T-cell (primary cell): ENCODE measurements around the gene BUB1B. TPM values are rescaled to one million over a fixed set of nuclear protein-coding genes. Genes with fewer than 3 reads are reported as not detected.

ENCODE experiments used
- ATAC-seq, 4 experiments: fragments of 200-7000 bp in 3 of 4; fragments of 150-1000 bp in 1 of 4; cut with Tn5 transposase; replicated peaks in 1 of 4; 1 replicate in 3 of 4; 2 replicates in 1 of 4; pipeline ENCODE4 v1.10.0; 2021; ENCODE audit warnings: moderate library complexity in 3 of 4, mild to moderate bottlenecking in 2 of 4, moderate number of reproducible peaks in 1 of 4
- CTCF ChIA-PET, 2 donors: fragments of 300-600 bp; sonication (Branson Sonifier 250); formaldehyde crosslinking; loops; one replicate each; lab custom pipeline; 2022; ENCODE audit warnings: antibody characterized with exemption in 2 of 2; lab: Charles Lee
- POLR2A ChIA-PET, 2 donors: fragments of 300-600 bp; sonication (Branson Sonifier 250); formaldehyde crosslinking; loops; one replicate each; lab custom pipeline; 2022; ENCODE audit warnings: antibody characterized with exemption in 2 of 2; lab: Charles Lee
- DNase-seq, 35 experiments: peaks; one replicate each; pipeline versions ENCODE4 v3.0.0 to v3.0.0-alpha.2; 2013 to 2023
- H3K27ac ChIP-seq: one replicate; pipeline ENCODE4 v1.5.1; 2013; ENCODE audit warnings: low read length
- H3K27me3 ChIP-seq, 2 experiments: replicated peaks in 1 of 2; 1 replicate in 1 of 2; 2 replicates in 1 of 2; pipeline versions ENCODE4 v1.6.1 to v1.7.0; 2013; ENCODE audit warnings: low read length in 1 of 2, mixed read lengths in 1 of 2; ENCODE audit not compliant: control insufficient read depth in 2 of 2, insufficient read depth in 2 of 2; ENCODE audit errors: extremely low read depth in 1 of 2
- H3K36me3 ChIP-seq, 2 donors: 1 replicate in 1 of 2; 2 replicates in 1 of 2; pipeline versions ENCODE4 v1.6.1 to v1.7.0; 2013; ENCODE audit warnings: low read length in 1 of 2; ENCODE audit not compliant: control insufficient read depth in 2 of 2, insufficient read depth in 1 of 2; ENCODE audit errors: extremely low read depth in 1 of 2
- H3K4me1 ChIP-seq, 2 experiments: 1 replicate in 1 of 2; 2 replicates in 1 of 2; pipeline versions ENCODE4 v1.6.1 to v1.7.0; 2013; ENCODE audit warnings: low read length in 2 of 2, mixed read lengths in 1 of 2; ENCODE audit not compliant: insufficient read depth in 2 of 2, control insufficient read depth in 1 of 2; ENCODE audit errors: extremely low read depth in 1 of 2
- H3K4me3 ChIP-seq, 2 donors: 1 replicate in 1 of 2; 2 replicates in 1 of 2; pipeline versions ENCODE4 v1.5.1 to v1.7.0; 2013; ENCODE audit warnings: mild to moderate bottlenecking in 2 of 2, low read length in 1 of 2, moderate library complexity in 1 of 2; ENCODE audit not compliant: control insufficient read depth in 1 of 2; ENCODE audit errors: extremely low read depth in 1 of 2
- H3K9me3 ChIP-seq: 2 replicates; pipeline ENCODE4 v1.7.0; 2013
- H3K27ac Mint-ChIP-seq, 2 donors: one replicate each; pipeline ENCODE4 v1.8.0; 2020 to 2021; ENCODE audit warnings: mild to moderate bottlenecking in 2 of 2, mixed read lengths in 2 of 2
- H3K27me3 Mint-ChIP-seq, 2 donors: one replicate each; pipeline ENCODE4 v1.8.0; 2021 to 2022; ENCODE audit warnings: mixed read lengths in 2 of 2
- H3K36me3 Mint-ChIP-seq: one replicate; pipeline ENCODE4 v1.8.0; 2021; ENCODE audit warnings: mixed read lengths
- H3K4me1 Mint-ChIP-seq, 3 donors: one replicate each; pipeline ENCODE4 v1.8.0; 2020 to 2022; ENCODE audit warnings: mixed read lengths in 3 of 3, mild to moderate bottlenecking in 1 of 3
- H3K4me3 Mint-ChIP-seq, 3 donors: one replicate each; pipeline ENCODE4 v1.8.0; 2020 to 2022; ENCODE audit warnings: mild to moderate bottlenecking in 3 of 3, mixed read lengths in 3 of 3, moderate library complexity in 3 of 3
- H3K9me3 Mint-ChIP-seq, 3 donors: one replicate each; pipeline ENCODE4 v1.8.0; 2020 to 2022; ENCODE audit warnings: mixed read lengths in 3 of 3
- WGBS: methylation state at CpG from one replicate; pipeline ENCODE4 v1.1.5; 2013; ENCODE audit warnings: missing lambda C conversion rate; ENCODE audit not compliant: insufficient coverage; 5-methylcytosine and 5-hydroxymethylcytosine counted together
- total RNA-seq, 35 experiments: library from RNA in 6 of 35; stranded (reverse) in 6 of 35; fragments of 120-200 nt in 1 of 35; gene quantifications; one replicate each; pipeline versions ENCODE4 v1.2.1 to v1.2.4 and lab custom pipeline; 2013 to 2026

BUB1B gene
- total RNA-seq, 5 donors from 2014 or later (not counting 1 experiment from before 2014, with no cell fraction given) = 0.79 to 2.2 (median 1.9) TPM

DNA sequence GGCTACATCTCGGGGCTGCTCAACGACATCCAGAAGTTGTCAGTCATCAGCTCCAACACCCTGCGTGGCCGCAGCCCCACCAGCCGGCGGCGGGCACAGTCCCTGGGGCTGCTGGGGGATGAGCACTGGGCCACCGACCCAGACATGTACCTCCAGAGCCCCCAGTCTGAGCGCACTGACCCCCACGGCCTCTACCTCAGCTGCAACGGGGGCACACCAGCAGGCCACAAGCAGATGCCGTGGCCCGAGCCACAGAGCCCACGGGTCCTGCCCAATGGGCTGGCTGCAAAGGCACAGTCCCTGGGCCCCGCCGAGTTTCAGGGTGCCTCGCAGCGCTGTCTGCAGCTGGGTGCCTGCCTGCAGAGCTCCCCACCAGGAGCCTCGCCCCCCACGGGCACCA, 105.0 kb downstream of the BUB1B start:
- Histone ChIP-seq H3K4me1 (no peaks in the 10 kb centered on the region), H3K27ac (no peak overlapping the region), H3K27me3 (peaks cover 0 to 12% of the 10 kb centered on the region in 2 experiments), H3K4me3 (no peak overlapping the region), H3K36me3 (no peaks in the 10 kb centered on the region), H3K9me3 (no peaks in the 10 kb centered on the region)
- WGBS = 86% methylated on average over 20 of the region's 20 CpGs
- ChIA-PET POLR2A (no interaction called here), CTCF (no interaction called here)
- no peak overlapping the region for H3K27ac Mint-ChIP-seq
- DNase-seq = no peak
- H3K9me3 Mint-ChIP-seq = no peaks in the 10 kb centered on the region
- ATAC-seq = no peak
- no peaks in the 10 kb centered on the region for H3K4me1 Mint-ChIP-seq
- no peaks in the 10 kb centered on the region for H3K36me3 Mint-ChIP-seq
- H3K4me3 Mint-ChIP-seq = no peak overlapping the region
- H3K27me3 Mint-ChIP-seq = peaks cover 0 to 3% of the 10 kb centered on the region in 2 donors

DNA sequence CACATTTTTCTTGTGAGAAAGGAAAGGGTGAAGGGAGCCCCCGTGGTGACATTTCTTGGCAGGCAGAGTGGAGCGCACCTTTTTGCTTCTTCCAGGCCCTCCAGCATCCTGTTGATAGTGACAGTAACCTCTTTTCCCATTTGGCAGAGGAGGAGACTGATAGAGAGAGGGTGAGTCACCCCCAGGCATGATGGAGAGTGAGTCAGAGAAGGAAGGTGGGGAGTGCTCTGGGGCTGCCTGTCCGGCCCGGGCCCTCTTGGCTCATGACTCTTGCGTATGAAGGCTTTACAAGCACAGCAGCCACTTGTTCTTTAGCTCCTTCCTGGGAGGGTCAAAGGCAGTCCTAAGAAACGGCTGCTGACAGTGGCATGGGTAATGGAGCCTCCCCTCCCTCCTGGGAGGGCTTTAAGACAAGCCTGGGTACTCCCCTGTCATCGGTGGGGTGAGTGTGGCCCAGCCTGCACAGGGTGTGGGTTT, 106.0 kb downstream of the BUB1B start:
- WGBS = 100% methylated on average over 1 of the region's 7 CpGs
- no peak overlapping the region for H3K4me3 ChIP-seq
- no peaks in the 10 kb centered on the region for H3K4me1 ChIP-seq
- Mint-ChIP-seq H3K4me1 (no peaks in the 10 kb centered on the region), H3K36me3 (no peaks in the 10 kb centered on the region), H3K4me3 (no peak overlapping the region), H3K27me3 (peaks cover 0 to 3% of the 10 kb centered on the region in 2 donors), H3K9me3 (no peaks in the 10 kb centered on the region), H3K27ac (no peak overlapping the region)
- CTCF ChIA-PET = no interaction called here
- POLR2A ChIA-PET = no interaction called here
- DNase-seq = no peak
- peaks cover 0 to 9% of the 10 kb centered on the region in 2 experiments for H3K27me3 ChIP-seq
- H3K36me3 ChIP-seq = no peaks in the 10 kb centered on the region
- H3K27ac ChIP-seq = no peak overlapping the region
- no peaks in the 10 kb centered on the region for H3K9me3 ChIP-seq
- no peak for ATAC-seq

DNA sequence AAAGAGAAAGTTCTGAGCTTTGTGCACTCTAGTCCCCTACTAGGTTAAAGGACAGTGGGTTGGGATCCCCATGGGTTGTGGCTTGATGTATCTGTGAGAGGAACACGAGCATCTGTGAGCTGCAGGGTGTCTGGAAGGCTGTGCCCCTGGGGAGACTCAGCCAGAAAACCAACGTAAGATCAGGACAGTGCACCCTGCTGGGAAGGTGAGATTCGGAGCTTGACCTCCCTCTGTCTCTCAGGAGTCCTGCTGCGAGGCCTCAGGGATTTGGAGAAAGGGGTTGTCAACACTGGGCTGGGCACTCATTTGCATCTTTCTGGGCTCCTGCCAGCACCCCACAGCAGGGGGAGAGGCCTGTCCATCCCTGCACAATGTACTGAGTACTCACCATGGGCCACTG, 106.8 kb downstream of the BUB1B start:
- ChIA-PET CTCF (interaction anchor here in 1 of 2 donors (0.6 kb wide), 1 partner anchor 285 kb away, joined by 5 read pairs; no protein-coding TSS in a partner anchor), POLR2A (no interaction called here)
- H3K4me3 ChIP-seq = no peak overlapping the region
- peaks cover 0 to 8% of the 10 kb centered on the region in 2 experiments for H3K27me3 ChIP-seq
- ATAC-seq (no peak), DNase-seq (no peak)
- H3K36me3 ChIP-seq = no peaks in the 10 kb centered on the region
- no peak overlapping the region for H3K27ac ChIP-seq
- Mint-ChIP-seq H3K27me3 (peaks cover 0 to 3% of the 10 kb centered on the region in 2 donors), H3K4me1 (no peaks in the 10 kb centered on the region), H3K4me3 (no peak overlapping the region), H3K9me3 (no peaks in the 10 kb centered on the region), H3K27ac (no peak overlapping the region), H3K36me3 (no peaks in the 10 kb centered on the region)
- no peaks in the 10 kb centered on the region for H3K4me1 ChIP-seq
- no peaks in the 10 kb centered on the region for H3K9me3 ChIP-seq
- 54% methylated on average over 2 of the region's 4 CpGs for WGBS

DNA sequence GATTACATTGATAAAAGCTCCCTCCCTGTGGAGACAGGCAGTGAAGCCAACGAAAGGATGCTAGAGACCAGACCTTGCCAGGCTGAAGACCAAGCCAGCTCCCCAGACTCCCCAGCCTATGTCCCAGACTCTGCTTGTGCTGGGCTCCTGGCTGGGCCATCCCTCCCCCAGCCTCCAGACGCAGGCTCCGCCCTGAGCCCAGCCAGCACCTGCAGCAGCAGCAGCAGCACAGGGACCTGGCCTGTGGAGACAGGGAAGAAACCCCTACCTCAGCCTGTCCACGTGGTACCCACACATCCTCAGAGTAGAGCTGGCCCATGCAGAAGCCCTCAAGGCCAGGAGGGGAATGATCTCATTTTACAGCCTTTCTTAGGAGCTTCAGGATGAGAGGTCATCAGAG, 108.7 kb downstream of the BUB1B start:
- ATAC-seq (no peak), DNase-seq (no peak)
- Mint-ChIP-seq H3K4me3 (no peak overlapping the region), H3K36me3 (no peaks in the 10 kb centered on the region), H3K27me3 (peaks cover 0 to 1% of the 10 kb centered on the region in 2 donors), H3K4me1 (no peaks in the 10 kb centered on the region), H3K27ac (no peak overlapping the region), H3K9me3 (no peaks in the 10 kb centered on the region)
- Histone ChIP-seq H3K27ac (no peak overlapping the region), H3K4me3 (no peak overlapping the region), H3K4me1 (peaks cover 0 to 4% of the 10 kb centered on the region in 2 experiments), H3K36me3 (no peaks in the 10 kb centered on the region), H3K27me3 (peaks cover 0 to 14% of the 10 kb centered on the region in 2 experiments), H3K9me3 (no peaks in the 10 kb centered on the region)
- 86% methylated on average over 3 of the region's 4 CpGs for WGBS
- ChIA-PET CTCF (interaction anchor here in 1 of 2 donors (0.6 kb wide), 1 partner anchor 1705 kb away, joined by 3 read pairs; no protein-coding TSS in a partner anchor), POLR2A (interaction anchor here in 1 of 2 donors (0.6 kb wide), 1 partner anchor 247 kb away, joined by 3 read pairs; no protein-coding TSS in a partner anchor)

DNA sequence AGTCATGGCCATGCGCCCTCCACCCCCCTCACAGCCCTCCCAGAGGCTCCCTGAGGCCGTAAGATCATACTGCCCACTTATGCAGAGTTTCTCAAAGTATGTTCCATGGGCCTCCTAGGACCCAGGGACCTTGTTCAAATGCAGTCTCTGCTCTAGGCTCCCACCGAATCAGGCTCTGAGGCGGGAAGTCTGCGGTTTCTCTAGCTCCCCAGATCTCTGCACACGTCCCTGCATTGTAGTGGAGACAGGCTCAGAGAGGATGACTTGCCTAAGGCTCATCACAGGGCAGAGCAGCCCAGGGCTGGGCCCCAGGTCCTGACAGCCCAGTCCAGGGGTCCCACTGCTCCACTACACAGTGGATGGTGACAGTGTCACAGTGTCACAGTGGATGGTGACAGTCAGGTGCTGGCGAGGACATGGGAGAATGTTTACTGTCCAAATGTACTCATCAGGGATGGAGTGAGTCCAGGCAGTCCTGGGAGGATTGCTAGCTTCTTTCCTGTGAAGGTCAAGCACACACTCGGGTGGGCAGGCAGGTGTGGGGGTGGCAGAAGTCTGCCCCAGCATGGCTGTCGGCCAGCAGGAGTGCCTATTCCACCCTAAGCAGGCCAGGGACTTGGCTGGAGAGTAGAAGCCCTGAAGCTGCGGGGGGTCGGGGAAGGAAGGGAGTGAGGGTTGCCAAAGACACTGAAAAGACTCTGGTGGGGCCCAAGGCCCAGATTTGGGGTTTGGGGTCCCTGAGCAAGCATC, 109.6 kb downstream of the BUB1B start:
- Histone ChIP-seq H3K9me3 (no peaks in the 10 kb centered on the region), H3K4me3 (no peak overlapping the region), H3K27ac (no peak overlapping the region), H3K36me3 (no peaks in the 10 kb centered on the region), H3K4me1 (peaks cover 0 to 7% of the 10 kb centered on the region in 2 experiments), H3K27me3 (peaks cover 0 to 12% of the 10 kb centered on the region in 2 experiments)
- H3K4me1 Mint-ChIP-seq = no peaks in the 10 kb centered on the region
- DNase-seq = no peak
- 73% methylated on average over 11 of the region's 11 CpGs for WGBS
- ChIA-PET POLR2A (no interaction called here), CTCF (interaction anchor here in 1 of 2 donors (0.6 to 1.3 kb wide), 2 partner anchors 53 to 1704 kb away, joined by 3 to 4 read pairs; no protein-coding TSS in a partner anchor)
- peak in 2 of 4 experiments; percentile 17 to 38 for ATAC-seq
- H3K27me3 Mint-ChIP-seq = peaks cover 0 to 3% of the 10 kb centered on the region in 2 donors
- H3K27ac Mint-ChIP-seq = no peak overlapping the region
- no peaks in the 10 kb centered on the region for H3K9me3 Mint-ChIP-seq
- no peaks in the 10 kb centered on the region for H3K36me3 Mint-ChIP-seq
- H3K4me3 Mint-ChIP-seq = no peak overlapping the region
